Cardiac muscle cell (in vitro differentiated cells and primary cell): ENCODE data around the gene ATP8B4. TPM values are rescaled to one million over a fixed set of nuclear protein-coding genes. Genes with fewer than 3 reads are reported as not detected.

Experiments used
- DNase-seq, 2 donors: peaks; one replicate each; pipeline versions ENCODE4 v3.0.0 to v3.0.0-alpha.2; 2010 to 2017; ENCODE audit warnings: low read depth in 1 of 2, low spot score in 1 of 2
- H3K27ac ChIP-seq: fragments of 200-600 bp; sonication (generic); 2 replicates; pipeline ENCODE4 v1.5.1; 2016
- H3K27me3 ChIP-seq: fragments of 200-600 bp; sonication (generic); 2 replicates; pipeline ENCODE4 v1.6.0; 2016; ENCODE audit warnings: control low read depth
- H3K36me3 ChIP-seq: fragments of 200-600 bp; sonication (generic); 2 replicates; pipeline ENCODE4 v1.5.1; 2016; ENCODE audit warnings: control low read depth
- H3K4me1 ChIP-seq: fragments of 200-600 bp; sonication (generic); 2 replicates; pipeline ENCODE4 v1.8.1; 2017; ENCODE audit warnings: low read depth, mild to moderate bottlenecking, mixed run types
- H3K4me3 ChIP-seq: fragments of 200-600 bp; sonication (generic); 2 replicates; pipeline ENCODE4 v1.5.1; 2016; ENCODE audit warnings: mild to moderate bottlenecking
- H3K9me3 ChIP-seq: fragments of 200-600 bp; sonication (generic); 2 replicates; pipeline ENCODE4 v1.5.1; 2017; ENCODE audit warnings: low read depth, mild to moderate bottlenecking, control low read depth
- CTCF ChIP-seq: IDR thresholded peaks from 2 replicates; pipeline ENCODE4 v1.5.1; 2012; ENCODE audit warnings: low read depth, mild to moderate bottlenecking, low read length
- polyA plus RNA-seq: library from polyadenylated mRNA; unstranded; fragments of >200 nt; fragmentation: Nextera tagmentation; extraction: Ambion mirVana; gene quantifications from 2 replicates; pipeline ENCODE4 v1.2.1, GENCODE V29; 2016
- total RNA-seq: library from RNA; depleted of rRNA; stranded (reverse); fragments of >200 nt; gene quantifications from 2 replicates; pipeline ENCODE4 v1.2.3, GENCODE V29; 2016

The ATP8B4 gene
- total and polyA plus RNA-seq, 2 experiments from 2014 or later: 0.09 to 0.12 TPM

GRCh38 chr15:49832511-49832910, 286.5 kb downstream of the ATP8B4 start:
- Histone ChIP-seq H3K4me3 (no peak overlapping the region), H3K9me3 (no peaks in the 10 kb centered on the region), H3K27me3 (no peaks in the 10 kb centered on the region), H3K36me3 (no peaks in the 10 kb centered on the region), H3K4me1 (no peaks in the 10 kb centered on the region), H3K27ac (no peak overlapping the region)
- peak in 1 of 2 donors; percentile 41 for DNase-seq
- TF ChIP-seq CTCF: peak; percentile 20

- Histone ChIP-seq H3K4me3 (no peak overlapping the region), H3K9me3 (no peaks in the 10 kb centered on the region), H3K4me1 (no peaks in the 10 kb centered on the region), H3K27ac (no peak overlapping the region), H3K36me3 (no peaks in the 10 kb centered on the region), H3K27me3 (no peaks in the 10 kb centered on the region)
- no peak for TF ChIP-seq CTCF
- DNase-seq: peak in 1 of 2 donors; percentile 90
Measured at GRCh38 chr15:49831206-49831965, 287.6 kb downstream of the ATP8B4 start.

- H3K27me3 ChIP-seq: no peaks in the 10 kb centered on the region
- no peak for TF ChIP-seq CTCF
- no peak overlapping the region for H3K27ac ChIP-seq
- H3K4me1 ChIP-seq: no peaks in the 10 kb centered on the region
- H3K36me3 ChIP-seq: no peaks in the 10 kb centered on the region
- no peak overlapping the region for H3K4me3 ChIP-seq
- H3K9me3 ChIP-seq: no peaks in the 10 kb centered on the region
- DNase-seq: peak in 1 of 2 donors; percentile 72
Measured at GRCh38 chr15:49830391-49830790, 288.6 kb downstream of the ATP8B4 start.

- no peak for TF ChIP-seq CTCF
Measured at GRCh38 chr15:49827311-49827710, 291.7 kb downstream of the ATP8B4 start.

GRCh38 chr15:49826640-49827234, 292.3 kb downstream of the ATP8B4 start:
- H3K4me3 ChIP-seq: no peak overlapping the region
- H3K36me3 ChIP-seq: no peaks in the 10 kb centered on the region
- no peaks in the 10 kb centered on the region for H3K27me3 ChIP-seq
- no peaks in the 10 kb centered on the region for H3K4me1 ChIP-seq
- H3K9me3 ChIP-seq: no peaks in the 10 kb centered on the region
- DNase-seq: no peak
- H3K27ac ChIP-seq: no peak overlapping the region
- no peak for TF ChIP-seq CTCF

More at GRCh38 chr15:49827311-49827710, 291.7 kb downstream of the ATP8B4 start:
- Histone ChIP-seq H3K27ac (no peak overlapping the region), H3K27me3 (no peaks in the 10 kb centered on the region), H3K4me1 (no peaks in the 10 kb centered on the region), H3K36me3 (no peaks in the 10 kb centered on the region), H3K9me3 (no peaks in the 10 kb centered on the region), H3K4me3 (no peak overlapping the region)
- no peak for DNase-seq
